Peyer's patch (tissue), 4 donors: Measurements from ENCODE around the gene SLX4IP.

Source experiments
- POLR2A ChIP-seq, 2 donors: fragments of 450-650 bp; IDR thresholded peaks; one replicate each; pipeline ENCODE4 v1.5.1; 2017; ENCODE audit warnings: antibody characterized with exemption in 2 of 2, mild to moderate bottlenecking in 2 of 2, moderate library complexity in 2 of 2
- TF ChIP-seq, protein P1 (sequence below), 6 experiments: fragments of 450-650 bp in 4 of 6; fragments of 200-600 bp in 2 of 6; sonication (generic) in 1 of 6; IDR thresholded peaks; one replicate each; pipeline ENCODE4 v1.5.1; 2017 to 2019; ENCODE audit warnings: antibody characterized with exemption in 6 of 6, mild to moderate bottlenecking in 3 of 6, moderate library complexity in 1 of 6

DNA sequence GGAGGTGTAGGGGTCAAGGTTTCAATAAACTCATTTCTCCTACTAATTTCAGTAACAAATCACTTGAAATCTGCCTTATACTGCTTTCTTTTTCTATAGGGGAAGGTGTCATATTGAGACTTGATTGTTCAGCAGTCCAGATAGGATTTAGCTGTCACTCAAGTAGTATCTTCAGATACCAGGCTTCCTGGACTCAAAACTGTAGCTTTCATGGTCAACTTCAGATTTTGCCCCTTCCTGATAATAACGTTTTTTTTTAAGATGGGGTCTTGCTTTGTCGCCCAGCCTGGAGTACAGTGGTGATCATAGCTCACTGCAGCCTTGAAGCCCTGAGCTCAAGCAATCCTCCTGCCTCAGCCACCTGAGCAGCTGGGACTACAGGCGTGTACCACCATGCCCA lies 160.9 kb downstream of the SLX4IP start:
- TF ChIP-seq, protein P1, sequence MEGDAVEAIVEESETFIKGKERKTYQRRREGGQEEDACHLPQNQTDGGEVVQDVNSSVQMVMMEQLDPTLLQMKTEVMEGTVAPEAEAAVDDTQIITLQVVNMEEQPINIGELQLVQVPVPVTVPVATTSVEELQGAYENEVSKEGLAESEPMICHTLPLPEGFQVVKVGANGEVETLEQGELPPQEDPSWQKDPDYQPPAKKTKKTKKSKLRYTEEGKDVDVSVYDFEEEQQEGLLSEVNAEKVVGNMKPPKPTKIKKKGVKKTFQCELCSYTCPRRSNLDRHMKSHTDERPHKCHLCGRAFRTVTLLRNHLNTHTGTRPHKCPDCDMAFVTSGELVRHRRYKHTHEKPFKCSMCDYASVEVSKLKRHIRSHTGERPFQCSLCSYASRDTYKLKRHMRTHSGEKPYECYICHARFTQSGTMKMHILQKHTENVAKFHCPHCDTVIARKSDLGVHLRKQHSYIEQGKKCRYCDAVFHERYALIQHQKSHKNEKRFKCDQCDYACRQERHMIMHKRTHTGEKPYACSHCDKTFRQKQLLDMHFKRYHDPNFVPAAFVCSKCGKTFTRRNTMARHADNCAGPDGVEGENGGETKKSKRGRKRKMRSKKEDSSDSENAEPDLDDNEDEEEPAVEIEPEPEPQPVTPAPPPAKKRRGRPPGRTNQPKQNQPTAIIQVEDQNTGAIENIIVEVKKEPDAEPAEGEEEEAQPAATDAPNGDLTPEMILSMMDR (IDR thresholded peaks at IDR 0.05), result no peak
- TF ChIP-seq POLR2A (IDR thresholded peaks at IDR 0.05), result no peak
